Stimulated activated CD4-positive, alpha-beta T cell treated with anti-CD3 and anti-CD28 coated beads, Interleukin-12 subunit alpha, Interleukin-12 subunit beta, amount 100 ng/mL, for 4 hours (primary cell): ENCODE data around the gene FRMD4A.
"Not testable (repeated sequence)": the region's sequence is repeated elsewhere in the genome, so short reads cannot be mapped to it uniquely, and the experiment has no call there.

Experiments used
- DNase-seq: peaks from one replicate; pipeline ENCODE4 v3.0.0-alpha.2; 2020

Gene FRMD4A

DNA sequence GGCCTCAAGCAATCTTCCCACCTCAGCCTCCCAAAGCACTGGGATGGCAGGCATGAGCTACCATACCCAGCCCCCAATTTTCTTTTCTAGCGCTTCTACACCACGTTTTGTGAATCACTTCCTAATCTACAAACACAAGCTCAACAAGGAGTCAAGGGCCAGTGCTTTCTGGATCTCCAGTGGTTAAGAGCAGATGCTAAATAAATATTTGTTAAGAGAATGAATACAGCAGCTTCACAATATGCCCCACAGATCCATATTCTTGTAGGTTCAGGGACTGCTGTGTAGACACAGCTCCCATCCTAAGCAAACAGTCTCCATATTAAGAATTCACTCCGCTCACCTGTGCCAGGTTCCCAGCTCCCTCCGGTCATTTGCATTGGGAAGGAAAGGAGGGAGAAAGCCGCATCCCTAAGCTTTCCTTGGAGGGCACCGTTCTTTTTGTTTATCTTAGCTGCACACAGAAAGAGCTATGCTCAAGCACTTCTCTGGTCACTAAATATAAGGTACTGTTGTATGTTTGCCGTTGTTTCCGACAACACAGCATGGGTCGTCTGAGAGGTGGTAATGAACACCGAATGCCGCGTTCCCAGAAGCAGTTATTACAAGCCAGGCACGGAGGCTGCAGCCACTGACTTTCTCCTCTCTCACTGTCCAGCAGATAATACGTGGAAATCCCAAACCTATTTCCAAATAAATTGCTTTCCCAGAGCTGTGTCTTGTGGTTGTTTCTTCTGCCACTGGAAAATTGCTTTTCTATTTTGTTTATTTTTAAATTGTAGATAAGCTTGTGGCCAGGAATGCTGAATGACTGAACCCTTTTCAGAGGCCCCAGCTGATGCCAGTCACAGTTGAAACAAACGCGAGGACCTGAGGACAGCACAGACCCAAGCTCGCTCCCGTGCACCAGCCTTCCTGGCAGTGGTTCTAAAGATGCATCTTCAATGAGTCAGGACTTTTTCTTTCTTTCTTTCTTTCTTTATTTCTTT is 526.9 kb downstream of the FRMD4A start:
- DNase-seq, result no peak

DNA sequence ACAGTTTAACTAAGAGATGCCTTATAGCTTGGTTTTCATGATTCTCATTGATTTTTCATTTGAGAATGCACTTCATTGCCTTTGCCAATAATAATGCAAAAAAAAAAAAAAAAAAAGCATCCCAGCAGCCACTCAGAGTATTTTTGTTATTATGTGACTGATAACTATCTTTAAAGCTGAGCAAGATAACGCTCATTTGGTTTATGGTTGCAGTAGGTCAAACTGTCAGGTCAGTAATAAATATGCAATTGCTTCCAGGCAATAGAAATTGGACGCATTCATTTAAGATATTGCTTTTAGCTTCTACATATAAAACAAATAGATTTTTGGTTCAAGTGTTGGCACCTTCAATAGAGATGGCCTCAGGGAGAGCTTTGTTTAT is 528.8 kb downstream of the FRMD4A start:
- no peak for DNase-seq

- no peak for DNase-seq
Measured at GRCh38 chr10:13801156-13801906, 529.4 kb downstream of the FRMD4A start.

GRCh38 chr10:13797164-13797563 is 533.6 kb downstream of the FRMD4A start:
- no peak for DNase-seq

DNA sequence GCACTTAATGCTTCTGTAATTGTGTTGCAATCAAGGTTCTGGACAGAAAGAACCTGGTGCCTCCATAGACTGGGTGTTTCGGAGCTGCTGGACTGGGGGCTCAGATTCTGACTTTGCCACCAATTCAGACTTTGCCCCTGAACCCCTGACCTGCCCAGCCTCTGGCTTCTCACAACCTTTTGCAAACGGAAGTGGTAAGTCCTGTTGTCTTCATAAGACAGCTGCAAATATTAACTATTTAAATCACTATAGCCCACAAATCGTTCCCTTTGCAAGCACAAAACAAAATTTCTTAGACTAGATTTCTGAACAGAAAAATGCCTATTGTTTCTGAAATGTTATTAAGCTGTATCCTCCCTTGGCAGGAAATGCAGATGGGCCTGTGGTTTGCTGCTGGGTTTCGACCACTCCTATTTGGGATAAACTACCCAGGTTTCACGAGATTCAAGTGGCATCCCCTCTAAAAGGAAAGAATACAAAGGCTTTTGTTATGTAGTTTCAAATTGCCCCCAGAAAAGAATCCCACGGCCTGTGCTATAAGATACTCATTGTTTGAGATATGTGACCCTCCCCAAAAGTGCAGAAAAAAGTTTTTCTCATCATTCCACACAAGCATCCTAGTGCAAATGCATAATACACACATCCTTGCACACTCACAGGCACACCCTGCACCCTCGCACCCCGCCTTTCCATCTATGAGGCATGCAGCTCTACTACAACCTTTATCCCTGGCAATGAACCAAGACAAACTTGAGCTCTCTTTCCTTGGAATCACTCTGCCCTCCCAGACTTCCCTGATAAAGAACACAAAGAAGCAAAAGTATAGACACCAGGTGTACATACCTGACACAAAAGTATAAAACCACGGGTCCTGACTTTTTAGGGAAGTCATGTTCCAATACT is 534.8 kb downstream of the FRMD4A start:
- DNase-seq, result no peak

DNA sequence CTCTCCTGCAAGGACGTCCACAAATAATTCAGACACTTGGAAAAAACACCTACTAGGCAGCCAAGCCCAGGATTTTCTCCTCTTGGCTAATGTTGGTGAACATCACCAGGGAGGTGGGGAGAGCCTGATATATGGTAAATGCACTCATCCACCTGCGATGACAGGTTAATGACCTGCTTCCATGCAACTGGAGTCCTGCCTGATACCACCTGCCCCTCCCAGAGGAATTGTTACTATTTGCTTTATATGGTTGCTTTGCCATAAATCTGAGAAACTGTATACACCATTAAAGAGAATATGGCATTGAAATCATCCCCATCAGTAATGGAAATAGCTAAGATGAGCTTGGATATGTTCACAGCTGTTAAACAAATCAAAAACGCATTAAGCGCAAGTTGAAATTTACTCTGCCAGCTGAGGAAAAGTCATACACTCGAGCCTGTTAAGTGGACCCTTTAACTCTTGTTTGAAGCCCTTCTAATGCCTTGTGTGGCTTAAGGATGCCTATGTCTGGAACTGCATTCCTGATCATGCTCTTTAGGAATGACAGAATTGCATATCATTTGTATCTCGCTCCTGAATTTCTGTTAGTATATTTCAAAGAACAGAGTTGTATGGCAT is 535.6 kb downstream of the FRMD4A start:
- no peak for DNase-seq

DNA sequence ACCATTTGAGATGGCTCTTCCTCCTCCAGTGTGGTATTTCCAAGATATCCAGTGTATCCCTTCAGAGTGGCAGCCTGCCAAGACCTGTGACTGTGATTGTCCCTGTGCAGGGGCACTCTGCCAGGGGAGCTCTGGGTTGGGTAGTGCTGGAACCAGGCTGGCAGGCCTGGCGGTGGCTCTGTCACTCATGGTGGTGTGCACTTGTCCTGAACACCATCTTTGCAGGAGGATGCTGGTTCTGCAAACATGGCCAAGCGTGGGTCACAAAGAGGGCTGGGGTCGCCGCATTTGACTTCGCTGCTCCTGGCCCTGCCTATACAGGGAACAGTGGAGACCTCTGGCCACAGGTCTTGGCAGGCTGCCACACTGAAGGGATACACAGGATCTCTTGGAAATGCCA is 538.7 kb downstream of the FRMD4A start:
- no peak for DNase-seq

DNA sequence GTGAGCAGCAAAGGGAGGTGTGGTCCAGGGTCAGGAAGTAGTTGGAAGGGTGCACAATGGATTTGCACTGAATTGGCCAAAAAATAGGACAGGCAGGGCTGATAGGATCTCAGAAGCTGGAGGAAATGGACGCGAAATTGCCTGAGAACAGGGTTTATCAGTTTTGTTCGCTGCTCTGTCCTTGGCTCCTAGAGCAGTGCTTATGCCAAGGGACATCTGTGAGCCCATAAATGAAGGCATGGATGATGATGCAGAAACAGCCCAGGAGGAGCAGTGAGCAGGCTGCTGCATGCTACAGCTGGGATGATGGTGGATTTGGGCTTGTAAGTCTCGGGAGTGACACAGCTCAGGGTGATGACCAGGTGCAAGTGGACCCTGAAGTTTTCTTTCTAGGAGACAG is 539.2 kb downstream of the FRMD4A start:
- no peak for DNase-seq

GRCh38 chr10:13790196-13790595 is 540.5 kb downstream of the FRMD4A start:
- DNase-seq, result no peak

DNA sequence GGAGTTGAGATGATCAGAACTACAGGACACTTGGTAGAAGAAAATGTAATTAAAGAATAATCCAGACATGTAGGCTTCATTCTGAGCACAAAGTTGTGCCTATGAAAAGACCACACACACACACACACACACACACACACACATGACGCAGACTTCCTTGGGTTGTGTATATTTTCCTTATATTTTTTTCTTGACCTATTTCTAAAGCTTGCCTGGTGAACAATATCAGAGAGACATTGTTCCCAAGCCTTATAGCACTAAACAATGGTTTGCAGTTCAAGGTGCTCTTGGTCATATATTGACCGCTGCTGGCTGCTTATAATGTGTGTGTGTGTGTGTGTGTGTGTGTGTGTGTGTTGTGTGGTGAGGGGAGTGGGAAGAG is 541.3 kb downstream of the FRMD4A start:
- DNase-seq, result no peak

- DNase-seq, result no peak
Measured at GRCh38 chr10:13788711-13789447, 541.8 kb downstream of the FRMD4A start.

DNA sequence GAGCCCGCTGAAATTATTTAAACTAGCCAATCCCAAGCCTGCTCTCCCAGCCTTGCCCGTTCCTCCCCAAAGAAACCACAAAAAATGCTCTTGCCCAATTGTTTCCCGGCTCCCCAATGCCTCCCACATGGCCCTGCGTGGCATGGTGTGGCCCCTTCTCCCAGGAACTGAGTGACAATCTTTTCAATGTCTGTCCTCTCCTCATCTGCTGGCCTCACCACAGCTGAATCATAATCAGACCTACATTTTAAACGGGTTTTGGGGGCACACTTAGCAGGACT is 542.5 kb downstream of the FRMD4A start:
- no peak for DNase-seq

- peak; percentile 55 for DNase-seq
Measured at GRCh38 chr10:13787015-13787421, 543.7 kb downstream of the FRMD4A start.

DNA sequence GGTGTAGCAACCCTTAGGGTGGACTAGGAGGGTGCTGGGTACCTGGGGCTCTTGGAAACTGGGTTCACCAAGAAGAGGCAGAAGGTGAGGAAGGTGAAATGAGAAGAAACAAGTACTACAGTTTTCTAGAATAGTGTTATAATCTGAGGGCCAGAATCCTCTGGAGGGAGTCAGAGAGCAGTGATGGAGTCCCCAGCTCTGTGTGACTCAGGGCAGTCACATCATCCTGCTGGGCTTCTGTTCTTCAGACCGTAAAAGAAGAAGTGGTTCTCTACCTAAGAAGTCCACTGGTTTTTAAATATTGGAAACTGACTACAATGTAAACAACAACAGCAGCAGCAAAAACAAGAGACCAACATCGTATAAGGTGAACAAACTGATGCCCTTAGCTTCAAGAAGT is 546.7 kb downstream of the FRMD4A start:
- DNase-seq, result no peak

- DNase-seq, result no peak
Measured at GRCh38 chr10:13779748-13780147, 551.0 kb downstream of the FRMD4A start.

- DNase-seq, result not testable (repeated sequence)
Measured at GRCh38 chr10:13778693-13778960, 552.1 kb downstream of the FRMD4A start.

GRCh38 chr10:13776861-13777311 is 553.8 kb downstream of the FRMD4A start:
- no peak for DNase-seq

DNA sequence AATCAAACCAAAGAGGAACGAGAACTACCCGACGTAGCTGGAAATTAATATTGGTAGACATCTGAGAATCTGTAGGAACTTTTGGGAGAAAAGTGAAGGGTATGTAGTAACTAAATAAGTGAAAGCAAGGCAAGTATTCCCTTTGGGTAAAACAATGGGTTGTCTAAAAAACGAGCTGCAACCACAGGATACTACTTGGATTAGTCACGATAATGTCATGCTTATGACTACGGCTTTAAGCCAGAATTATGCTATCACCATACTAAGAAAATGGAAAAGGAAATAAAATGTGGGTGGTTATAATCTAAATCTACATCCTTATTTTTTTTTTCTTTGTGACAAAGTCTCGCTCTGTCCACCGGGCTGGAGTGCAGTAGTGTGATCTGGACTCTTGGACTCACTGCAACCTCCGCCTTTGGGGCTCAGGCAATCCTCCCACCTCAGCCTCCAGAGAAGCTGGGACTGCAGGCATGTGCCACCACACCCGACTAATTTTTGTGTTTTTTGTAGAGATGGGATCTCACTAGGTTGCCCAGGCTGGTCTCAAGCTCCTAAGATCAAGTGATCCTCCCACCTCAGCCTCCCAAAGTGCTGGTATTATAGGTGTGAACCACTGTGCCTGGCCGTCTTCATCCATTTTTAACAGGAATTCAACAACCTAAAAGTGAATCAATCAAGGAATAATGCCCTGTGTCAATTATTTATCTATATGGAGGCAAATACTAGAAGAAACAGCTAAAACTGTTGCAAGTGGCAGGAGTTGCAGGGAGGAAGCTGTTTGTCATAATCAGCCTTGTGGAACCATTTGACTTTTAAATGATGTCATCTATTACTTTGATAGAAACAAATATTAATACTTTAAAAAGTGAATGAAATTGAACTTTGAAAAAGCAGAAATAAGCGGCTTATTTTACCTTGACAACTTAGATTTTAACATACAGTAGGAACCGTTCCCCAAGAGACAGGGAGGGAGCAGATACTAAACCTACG is 554.6 kb downstream of the FRMD4A start:
- DNase-seq, result no peak

DNA sequence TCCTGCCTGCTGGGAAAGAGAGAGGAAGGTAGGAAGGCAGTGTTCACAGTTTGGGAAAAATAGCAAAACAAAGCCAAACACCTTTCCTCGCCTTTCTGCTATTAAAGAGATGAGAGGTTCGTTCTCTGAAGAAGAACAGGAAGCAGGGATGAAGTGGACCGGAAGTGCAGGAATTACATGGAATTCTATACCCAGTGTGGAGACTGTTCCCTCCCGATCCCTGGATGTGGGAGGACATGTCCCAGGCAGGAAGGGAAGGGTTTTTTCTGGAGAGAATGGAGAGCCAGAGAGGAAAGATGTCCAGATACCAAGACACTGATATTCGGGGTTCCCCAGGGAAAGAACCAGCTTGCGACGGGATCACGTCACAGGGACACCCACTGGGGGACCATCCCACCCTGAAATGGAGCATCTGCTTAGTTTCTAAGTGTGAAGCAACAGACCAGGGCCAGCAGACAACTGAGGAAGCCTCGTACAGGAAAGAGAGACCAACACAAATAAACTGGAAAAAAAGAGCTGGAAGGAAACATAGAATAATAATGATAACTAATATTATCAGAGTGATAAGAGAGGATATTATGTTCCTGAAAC is 556.3 kb downstream of the FRMD4A start:
- DNase-seq, result no peak

- no peak for DNase-seq
Measured at GRCh38 chr10:13773496-13774170, 557.1 kb downstream of the FRMD4A start.
